ENCODE measurements around the gene SDHB. TPM values are rescaled to one million over a fixed set of nuclear protein-coding genes. Genes with fewer than 3 reads are reported as not detected.

SDHB gene
- total RNA-seq, result 100 to 1,000 TPM; 145 to 177 (median 163) TPM
- long read RNA-seq, donor 1, transcript SDHB-201 (8 exons, 1,153 nt), result major isoform, 82 of 91 reads
- long read RNA-seq, donor 1, partial matches to known transcripts, result 8 of 91 reads
- long read RNA-seq, donor 1, other reads (novel, unspliced or antisense), result 1 of 91 reads
- long read RNA-seq, donor 2, transcript SDHB-201 (8 exons, 1,153 nt), result major isoform, 199 of 208 reads
- long read RNA-seq, donor 2, partial matches to known transcripts, result 6 of 208 reads
- long read RNA-seq, donor 2, other reads (novel, unspliced or antisense), result 1 of 208 reads

DNA sequence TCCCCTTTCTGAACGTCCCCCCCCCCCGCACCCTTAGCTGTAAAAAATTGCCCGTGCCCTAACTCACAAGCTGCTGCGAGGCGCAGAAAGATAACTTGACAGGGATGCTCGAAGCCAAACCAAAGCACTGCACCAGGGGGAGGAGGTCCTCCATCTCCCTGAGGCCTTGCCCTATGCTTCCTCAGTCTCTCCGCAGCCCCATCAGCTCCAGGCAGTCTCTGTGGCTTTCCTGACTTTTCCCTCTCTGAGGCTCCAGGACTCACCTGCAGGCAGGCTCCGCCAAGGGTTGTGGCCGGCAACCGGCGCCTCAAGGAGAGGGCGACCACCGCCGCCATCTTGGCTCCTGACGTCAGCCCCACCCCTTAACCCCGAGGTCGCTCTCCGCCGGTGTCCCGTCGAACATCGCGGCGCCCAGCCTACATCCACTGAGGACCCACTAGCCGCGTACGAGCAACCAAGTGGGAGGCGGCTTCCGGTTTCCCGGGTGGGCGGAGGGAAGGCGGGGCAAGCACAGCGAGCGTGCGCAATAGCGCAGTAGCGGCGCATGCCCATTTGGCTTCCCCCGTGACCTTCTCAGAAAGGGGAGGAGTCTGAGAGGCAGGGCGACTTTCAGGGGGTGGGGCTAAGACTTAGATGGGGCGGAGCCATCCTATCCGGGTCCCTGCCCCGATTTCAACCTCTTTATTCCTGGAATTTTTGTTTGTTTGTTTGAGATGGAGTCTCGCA is at the start of gene SDHB:
SDHB (minus strand) TSS at position 348 of the 726 bp plus-strand sequence; CDS start at position 335, 13 bp downstream.
- peaks cover 20% of the 10 kb centered on the region for H3K4me1 ChIP-seq (ENCODE audit: low read depth)
- TF ChIP-seq, protein P1, sequence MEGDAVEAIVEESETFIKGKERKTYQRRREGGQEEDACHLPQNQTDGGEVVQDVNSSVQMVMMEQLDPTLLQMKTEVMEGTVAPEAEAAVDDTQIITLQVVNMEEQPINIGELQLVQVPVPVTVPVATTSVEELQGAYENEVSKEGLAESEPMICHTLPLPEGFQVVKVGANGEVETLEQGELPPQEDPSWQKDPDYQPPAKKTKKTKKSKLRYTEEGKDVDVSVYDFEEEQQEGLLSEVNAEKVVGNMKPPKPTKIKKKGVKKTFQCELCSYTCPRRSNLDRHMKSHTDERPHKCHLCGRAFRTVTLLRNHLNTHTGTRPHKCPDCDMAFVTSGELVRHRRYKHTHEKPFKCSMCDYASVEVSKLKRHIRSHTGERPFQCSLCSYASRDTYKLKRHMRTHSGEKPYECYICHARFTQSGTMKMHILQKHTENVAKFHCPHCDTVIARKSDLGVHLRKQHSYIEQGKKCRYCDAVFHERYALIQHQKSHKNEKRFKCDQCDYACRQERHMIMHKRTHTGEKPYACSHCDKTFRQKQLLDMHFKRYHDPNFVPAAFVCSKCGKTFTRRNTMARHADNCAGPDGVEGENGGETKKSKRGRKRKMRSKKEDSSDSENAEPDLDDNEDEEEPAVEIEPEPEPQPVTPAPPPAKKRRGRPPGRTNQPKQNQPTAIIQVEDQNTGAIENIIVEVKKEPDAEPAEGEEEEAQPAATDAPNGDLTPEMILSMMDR (IDR thresholded peaks at IDR 0.05), result peak; percentile 14
- peak; percentile 99 for ATAC-seq
- no peaks in the 10 kb centered on the region for H3K36me3 ChIP-seq (ENCODE audit: low read depth)
- peak; percentile 98 to 100 (median 99) for DNase-seq
- peak within 1 kb of the TSS; percentile 63 for H3K4me3 ChIP-seq
- H3K9me3 ChIP-seq, result no peaks in the 10 kb centered on the region
- intact Hi-C loops (cut with DNase I, micrococcal nuclease), result no loop called here

DNA sequence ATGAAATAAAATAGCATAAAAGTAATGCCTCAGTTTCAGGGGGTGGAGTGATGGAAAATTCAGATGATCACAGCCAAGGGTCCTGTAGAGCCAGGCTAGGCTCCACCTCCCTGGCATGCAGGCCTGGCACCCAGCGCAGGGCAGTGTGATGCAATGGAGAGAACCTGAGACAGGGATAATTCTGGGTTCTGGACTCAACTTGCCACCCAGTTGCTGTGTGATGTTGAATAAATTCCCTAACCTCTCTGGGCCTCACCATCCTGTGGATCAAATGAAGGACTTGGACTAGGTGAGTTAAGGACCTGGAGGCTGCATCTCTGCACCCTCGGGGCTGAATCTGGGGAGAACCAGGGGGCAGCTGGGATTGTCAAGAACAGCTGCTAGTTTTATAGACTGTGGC is 48.4 kb upstream of the SDHB start:
- intact Hi-C loops (cut with DNase I, micrococcal nuclease), result no loop called here
- ATAC-seq (no peak), DNase-seq (no peak)
- Histone ChIP-seq H3K4me3 (no peak overlapping the region), H3K9me3 (no peaks in the 10 kb centered on the region), H3K4me1 (ENCODE audit: low read depth) (peaks cover under 1% of the 10 kb centered on the region), H3K36me3 (ENCODE audit: low read depth) (no peaks in the 10 kb centered on the region)
- TF ChIP-seq, protein P1 (IDR thresholded peaks at IDR 0.05), result no peak

DNA sequence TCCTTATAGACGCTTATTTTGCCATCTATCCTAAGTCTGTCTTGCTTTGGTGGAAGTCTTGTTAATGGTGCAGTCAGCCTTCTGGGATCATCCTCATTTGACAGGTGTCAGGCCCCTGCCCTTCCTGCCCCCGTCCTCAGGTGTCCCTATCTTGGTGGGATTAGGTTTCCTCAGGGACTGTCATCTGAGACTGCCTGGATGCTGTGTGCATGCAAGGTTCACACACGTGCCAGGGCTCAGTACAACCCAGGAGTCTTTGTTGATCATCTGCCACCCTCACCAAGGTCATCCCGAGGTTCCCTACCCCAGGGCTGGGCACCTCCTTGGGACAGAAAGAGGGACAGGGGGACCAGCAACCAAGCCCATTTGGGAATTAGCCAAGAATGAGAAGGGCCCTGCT is 47.4 kb upstream of the SDHB start:
- no peak overlapping the region for H3K4me3 ChIP-seq
- H3K4me1 ChIP-seq (ENCODE audit: low read depth), result no peaks in the 10 kb centered on the region
- DNase-seq (no peak), ATAC-seq (no peak)
- intact Hi-C loops (cut with DNase I, micrococcal nuclease), result no loop called here
- TF ChIP-seq, protein P1 (IDR thresholded peaks at IDR 0.05), result no peak
- H3K9me3 ChIP-seq, result no peaks in the 10 kb centered on the region
- no peaks in the 10 kb centered on the region for H3K36me3 ChIP-seq (ENCODE audit: low read depth)

DNA sequence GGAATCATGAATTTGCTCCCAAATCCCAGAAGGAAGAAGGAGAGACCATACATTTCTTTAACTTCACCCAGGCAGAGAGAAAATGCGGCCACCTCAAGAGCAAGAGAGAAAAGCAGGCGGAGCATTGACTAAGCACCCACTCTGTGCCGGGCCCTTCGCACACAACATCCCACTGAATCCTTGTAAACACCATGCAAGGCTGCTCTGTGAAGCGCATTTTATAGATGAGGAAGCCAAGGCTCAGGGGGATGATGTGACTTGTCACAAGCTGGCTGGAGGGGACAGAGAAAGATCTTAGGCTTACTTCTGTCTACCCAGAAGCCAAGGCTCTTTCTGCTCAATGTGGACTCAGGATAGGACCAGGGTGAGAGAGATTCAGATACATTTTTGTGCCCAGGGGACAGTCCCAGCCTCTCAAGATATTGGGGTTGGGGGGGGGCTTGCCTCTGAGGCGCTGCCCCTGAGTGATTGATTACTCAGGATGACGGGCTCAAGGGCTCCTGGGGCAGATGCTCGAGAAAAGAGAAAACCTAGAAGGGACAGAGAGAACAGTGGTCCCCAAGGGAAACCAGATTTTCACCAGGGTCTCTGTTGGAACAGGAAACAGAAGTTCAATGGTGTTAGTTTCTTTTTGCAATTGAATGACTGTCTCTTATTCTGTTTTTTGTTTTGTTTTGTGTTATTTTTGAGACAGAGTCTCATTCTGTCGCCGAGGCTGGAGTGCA is 45.9 kb upstream of the SDHB start:
- H3K9me3 ChIP-seq, result no peaks in the 10 kb centered on the region
- ATAC-seq (no peak), DNase-seq (no peak)
- intact Hi-C loops (cut with DNase I, micrococcal nuclease), result no loop called here
- TF ChIP-seq, protein P1 (IDR thresholded peaks at IDR 0.05), result no peak
- no peak overlapping the region for H3K4me3 ChIP-seq
- H3K36me3 ChIP-seq (ENCODE audit: low read depth), result no peaks in the 10 kb centered on the region
- no peaks in the 10 kb centered on the region for H3K4me1 ChIP-seq (ENCODE audit: low read depth)

DNA sequence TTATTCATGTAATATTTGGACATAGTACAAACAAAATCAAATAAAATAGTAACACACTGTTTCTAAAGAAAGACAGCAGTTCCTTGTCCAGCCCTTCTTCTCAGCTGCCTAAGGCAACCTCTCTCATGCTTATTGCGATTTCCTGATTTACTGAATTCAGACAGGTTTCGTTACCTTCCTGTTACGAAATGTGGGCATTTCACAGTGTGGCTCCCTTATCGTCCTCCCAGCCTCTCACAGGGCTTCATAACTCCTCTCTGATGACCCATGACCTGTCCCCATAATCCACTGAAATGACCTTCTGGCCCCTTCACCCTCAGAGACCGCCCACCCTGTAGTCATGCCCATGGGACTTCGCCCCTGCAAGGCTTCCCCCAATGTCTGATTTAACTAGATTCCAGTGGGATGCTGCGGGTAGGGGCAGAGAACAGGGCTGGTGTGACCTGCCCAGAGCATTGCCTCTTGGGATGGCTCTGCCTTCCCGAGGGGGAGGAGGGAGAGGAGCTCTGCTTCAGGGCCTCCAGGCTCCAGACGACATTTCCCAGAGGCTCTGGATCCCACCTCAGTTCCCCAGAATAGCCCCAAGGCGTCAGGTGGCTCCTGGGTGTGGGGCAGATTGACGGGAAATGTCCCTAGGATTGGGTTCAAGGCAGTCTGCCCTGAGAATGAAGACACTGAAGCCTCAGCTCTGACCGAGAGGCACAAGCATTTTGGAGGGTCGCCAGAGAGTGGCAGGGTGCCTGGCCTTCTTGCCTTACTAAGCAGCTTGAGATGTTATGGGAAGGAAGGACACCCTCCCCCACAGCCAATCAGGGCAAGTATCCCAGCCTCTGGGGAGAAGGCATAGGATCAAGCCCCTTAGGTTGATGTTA is 44.9 kb upstream of the SDHB start:
- TF ChIP-seq, protein P1 (IDR thresholded peaks at IDR 0.05), result no peak
- intact Hi-C loops (cut with DNase I, micrococcal nuclease), result no loop called here
- ATAC-seq (no peak), DNase-seq (no peak)
- no peaks in the 10 kb centered on the region for H3K9me3 ChIP-seq
- no peaks in the 10 kb centered on the region for H3K4me1 ChIP-seq (ENCODE audit: low read depth)
- H3K4me3 ChIP-seq, result no peak overlapping the region
- H3K36me3 ChIP-seq (ENCODE audit: low read depth), result no peaks in the 10 kb centered on the region

Measured in mucosa of descending colon (tissue), 3 donors.